ENCODE data around the gene UNC13B.

DNA sequence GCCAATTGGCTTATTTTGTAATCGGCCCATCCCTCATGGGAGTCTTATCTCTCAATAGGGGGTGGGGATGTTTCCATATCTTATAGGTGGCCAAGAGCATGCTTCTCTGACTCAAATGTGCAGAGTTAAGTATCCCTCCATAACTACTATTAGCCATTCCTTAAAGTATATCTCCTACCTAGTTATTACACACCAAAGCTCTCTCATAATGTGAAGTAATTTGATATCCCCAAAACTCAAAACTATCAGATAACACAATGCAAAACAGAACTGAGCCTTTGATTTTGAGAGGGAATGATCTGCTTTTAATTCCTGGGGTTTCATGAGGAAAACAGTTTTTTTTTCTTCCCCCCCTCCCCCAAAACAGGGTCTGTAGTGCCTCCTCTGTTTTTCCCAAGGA, 28.4 kb downstream of the UNC13B start:
- no peak for TF ChIP-seq POLR2AphosphoS5 (IDR thresholded peaks at IDR 0.05; ENCODE audit: insufficient read depth, low read depth, low read length)
- no peak for TF ChIP-seq GATA2 (IDR thresholded peaks at IDR 0.05; ENCODE audit: insufficient read depth, insufficient read length, low read depth, low read length)
- no peak for TF ChIP-seq JUN (IDR thresholded peaks at IDR 0.05; ENCODE audit: borderline replicate concordance, insufficient read depth, insufficient read length, low read depth)
- TF ChIP-seq, protein P1, sequence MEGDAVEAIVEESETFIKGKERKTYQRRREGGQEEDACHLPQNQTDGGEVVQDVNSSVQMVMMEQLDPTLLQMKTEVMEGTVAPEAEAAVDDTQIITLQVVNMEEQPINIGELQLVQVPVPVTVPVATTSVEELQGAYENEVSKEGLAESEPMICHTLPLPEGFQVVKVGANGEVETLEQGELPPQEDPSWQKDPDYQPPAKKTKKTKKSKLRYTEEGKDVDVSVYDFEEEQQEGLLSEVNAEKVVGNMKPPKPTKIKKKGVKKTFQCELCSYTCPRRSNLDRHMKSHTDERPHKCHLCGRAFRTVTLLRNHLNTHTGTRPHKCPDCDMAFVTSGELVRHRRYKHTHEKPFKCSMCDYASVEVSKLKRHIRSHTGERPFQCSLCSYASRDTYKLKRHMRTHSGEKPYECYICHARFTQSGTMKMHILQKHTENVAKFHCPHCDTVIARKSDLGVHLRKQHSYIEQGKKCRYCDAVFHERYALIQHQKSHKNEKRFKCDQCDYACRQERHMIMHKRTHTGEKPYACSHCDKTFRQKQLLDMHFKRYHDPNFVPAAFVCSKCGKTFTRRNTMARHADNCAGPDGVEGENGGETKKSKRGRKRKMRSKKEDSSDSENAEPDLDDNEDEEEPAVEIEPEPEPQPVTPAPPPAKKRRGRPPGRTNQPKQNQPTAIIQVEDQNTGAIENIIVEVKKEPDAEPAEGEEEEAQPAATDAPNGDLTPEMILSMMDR (IDR thresholded peaks at IDR 0.05; ENCODE audit: extremely low read depth in 1 of 2, insufficient read depth in 1 of 2, low read depth in 1 of 2, low read length in 2 of 2) = no peak

All from endothelial cell of umbilical vein (primary cell).